HG02571 (cell line): ENCODE measurements around the gene MOSPD3.
A peak's percentile ranks its signal among the peaks of the same experiment; 100 is the strongest.

ENCODE experiments used
- ATAC-seq: cut with Tn5 transposase; IDR thresholded peaks from one replicate; pipeline ENCODE4 v1.9.1; 2021; ENCODE audit warnings: mild to moderate bottlenecking, moderate library complexity; ENCODE audit not compliant: unreplicated experiment

MOSPD3 gene

DNA sequence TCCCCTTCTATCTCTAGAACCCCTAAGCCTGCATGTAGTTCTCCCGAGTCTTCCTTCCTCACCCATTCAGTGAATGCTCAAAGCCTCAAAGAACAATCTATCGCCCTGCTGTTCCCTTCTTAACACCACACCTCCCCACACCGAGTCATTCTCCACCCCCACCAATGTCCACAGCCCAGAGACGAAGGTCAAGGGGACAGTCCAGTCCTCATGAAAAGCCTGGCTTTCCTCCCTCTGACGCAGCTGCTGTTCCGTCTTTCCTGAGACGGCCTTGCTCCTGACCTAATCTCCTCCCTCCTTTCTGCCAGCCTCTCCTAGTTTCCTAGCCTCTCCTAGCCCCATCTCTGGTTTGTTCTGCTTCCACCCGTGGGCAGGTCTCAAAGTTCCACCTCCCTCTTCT, 9.2 kb downstream of the MOSPD3 start:
- ATAC-seq = no peak

- ATAC-seq = no peak
Measured at GRCh38 chr7:100623951-100624824, 11.8 kb downstream of the MOSPD3 start.

DNA sequence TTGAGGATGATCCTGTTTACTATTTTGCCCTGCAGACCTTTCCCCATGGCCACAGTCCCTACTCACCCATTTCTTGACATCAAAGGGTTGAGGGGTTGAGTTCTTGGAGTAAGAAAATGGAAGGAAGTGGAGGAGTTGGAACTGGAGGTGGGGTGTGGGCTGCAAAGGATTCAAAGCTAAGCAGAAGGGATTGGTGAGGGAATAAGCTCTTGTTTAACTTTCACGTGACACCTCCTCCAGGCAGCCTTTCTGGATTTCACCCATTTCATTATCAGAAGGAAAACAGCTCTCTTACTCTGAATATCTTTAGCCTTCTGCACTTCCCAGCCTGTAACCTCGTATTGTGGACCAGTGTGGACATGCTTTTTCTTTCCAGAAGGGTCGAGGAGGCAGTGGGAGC, 13.7 kb downstream of the MOSPD3 start:
- no peak for ATAC-seq

- ATAC-seq = peak; percentile 67
Measured at GRCh38 chr7:100626530-100627237, 14.3 kb downstream of the MOSPD3 start.

DNA sequence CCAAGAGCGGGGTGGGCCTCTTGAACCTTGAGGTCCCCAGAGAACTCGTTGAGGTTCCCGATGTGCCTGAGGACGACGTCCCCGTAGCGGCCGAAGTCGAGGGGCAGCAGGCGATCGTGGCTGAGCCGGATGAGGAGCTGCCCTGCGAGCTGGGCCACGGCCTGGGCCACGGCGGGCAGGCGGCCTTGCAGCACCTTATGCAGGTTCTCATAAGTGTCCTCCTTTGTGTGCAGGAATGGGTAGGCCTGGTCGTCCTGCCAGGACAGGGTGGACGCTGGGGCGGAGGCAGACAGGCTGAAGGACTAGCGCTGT, 14.9 kb downstream of the MOSPD3 start:
- no peak for ATAC-seq

GRCh38 chr7:100629117-100629716, 16.9 kb downstream of the MOSPD3 start:
- ATAC-seq = no peak

GRCh38 chr7:100630066-100630465, 17.7 kb downstream of the MOSPD3 start:
- ATAC-seq = no peak

- ATAC-seq = no peak
Measured at GRCh38 chr7:100632951-100633717, 20.8 kb downstream of the MOSPD3 start.

DNA sequence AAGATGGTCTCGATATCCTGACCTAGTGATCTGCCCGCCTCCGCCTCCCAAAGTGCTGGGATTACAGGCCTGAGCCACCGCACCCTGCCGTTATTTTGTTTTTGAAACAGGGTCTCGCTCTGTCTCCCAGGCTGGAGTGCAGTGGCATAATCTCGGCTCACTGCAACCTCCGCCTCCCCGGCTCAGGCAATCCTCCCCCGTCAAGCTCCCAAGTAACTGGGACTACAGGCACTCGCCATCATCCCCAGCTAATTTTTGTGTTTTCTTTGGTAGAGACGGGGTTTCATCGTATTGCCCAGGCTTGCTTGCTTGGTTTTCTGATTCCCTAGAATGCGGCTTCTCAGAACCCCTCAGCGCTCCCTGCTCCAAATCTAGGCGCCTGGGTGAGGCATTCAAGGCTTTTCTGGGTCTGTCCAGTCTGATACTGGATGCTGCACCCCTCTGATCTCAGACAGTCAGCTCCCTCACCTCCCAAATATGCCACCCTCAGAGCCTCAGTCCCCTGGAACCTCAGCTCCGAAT, 27.7 kb downstream of the MOSPD3 start:
- no peak for ATAC-seq

DNA sequence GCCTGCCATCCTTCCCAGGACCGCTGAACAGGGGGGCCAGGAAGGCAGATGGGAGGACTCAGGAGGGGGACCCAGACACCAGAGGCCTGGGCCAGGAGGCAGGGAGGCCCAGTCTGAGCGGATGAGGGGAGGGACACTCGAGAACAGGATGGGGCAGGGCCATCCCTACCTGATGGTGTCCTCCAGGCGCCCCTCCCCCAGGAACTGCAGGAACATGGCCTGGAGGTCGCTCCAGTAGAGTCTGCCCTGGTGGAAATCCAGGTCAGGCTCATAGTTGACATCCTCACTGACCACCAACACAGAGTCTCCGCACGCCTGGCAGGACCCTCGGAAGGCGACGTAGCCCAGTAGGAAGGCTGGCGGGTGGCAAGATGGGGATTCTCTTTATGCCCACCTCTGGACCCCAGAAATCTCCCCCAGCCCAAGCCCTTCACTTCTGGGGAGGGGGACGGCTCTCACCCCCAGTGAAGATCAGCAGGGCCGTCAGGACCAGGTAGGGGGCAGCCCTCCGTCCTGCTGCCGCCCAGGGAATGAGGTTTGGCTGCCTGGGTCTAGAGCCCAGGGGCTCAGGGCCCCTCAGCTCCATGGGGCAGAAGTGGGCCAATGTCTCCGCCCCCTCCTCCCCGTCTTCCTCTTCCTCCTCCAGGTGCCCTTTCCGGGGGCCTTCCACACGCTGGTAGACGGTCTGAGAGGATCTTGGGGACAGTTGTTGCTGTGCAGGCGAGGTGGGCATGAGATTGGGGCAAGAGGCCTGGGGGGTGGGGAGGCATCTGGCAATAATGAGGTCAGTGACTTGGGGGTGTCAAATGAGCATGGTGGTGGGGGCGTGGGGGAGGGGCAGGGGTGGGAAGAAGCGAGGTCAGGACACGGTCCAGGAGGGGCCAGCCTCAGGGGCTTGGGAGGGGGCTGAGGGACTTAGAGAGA, 28.4 kb downstream of the MOSPD3 start:
- ATAC-seq = no peak

- no peak for ATAC-seq
Measured at GRCh38 chr7:100641463-100641859, 29.1 kb downstream of the MOSPD3 start, which contains the start of gene TFR2. TFR2 (minus strand) TSS chr7:100641552; CDS start chr7:100641509, 43 bp downstream.

- no peak for ATAC-seq
Measured at GRCh38 chr7:100641860-100642533, 29.7 kb downstream of the MOSPD3 start.

DNA sequence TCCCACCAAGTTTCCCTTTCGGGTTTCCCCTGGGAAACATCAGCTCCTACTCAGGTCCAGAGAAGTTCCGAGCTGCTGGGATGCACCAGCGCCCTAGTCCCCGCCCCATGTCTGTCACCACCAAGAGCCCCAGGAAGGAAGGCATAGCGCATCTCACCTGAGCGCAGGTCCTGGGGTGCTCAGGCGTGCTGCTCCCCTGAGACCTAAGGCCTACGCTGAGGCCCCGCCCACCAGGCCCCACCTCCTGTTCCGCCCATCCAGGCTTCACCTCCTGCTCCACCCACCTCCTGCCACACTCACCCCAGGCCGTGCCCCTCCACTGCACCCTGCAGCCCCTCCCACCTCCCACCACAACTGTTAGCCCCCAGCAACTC, 30.2 kb downstream of the MOSPD3 start:
- no peak for ATAC-seq

DNA sequence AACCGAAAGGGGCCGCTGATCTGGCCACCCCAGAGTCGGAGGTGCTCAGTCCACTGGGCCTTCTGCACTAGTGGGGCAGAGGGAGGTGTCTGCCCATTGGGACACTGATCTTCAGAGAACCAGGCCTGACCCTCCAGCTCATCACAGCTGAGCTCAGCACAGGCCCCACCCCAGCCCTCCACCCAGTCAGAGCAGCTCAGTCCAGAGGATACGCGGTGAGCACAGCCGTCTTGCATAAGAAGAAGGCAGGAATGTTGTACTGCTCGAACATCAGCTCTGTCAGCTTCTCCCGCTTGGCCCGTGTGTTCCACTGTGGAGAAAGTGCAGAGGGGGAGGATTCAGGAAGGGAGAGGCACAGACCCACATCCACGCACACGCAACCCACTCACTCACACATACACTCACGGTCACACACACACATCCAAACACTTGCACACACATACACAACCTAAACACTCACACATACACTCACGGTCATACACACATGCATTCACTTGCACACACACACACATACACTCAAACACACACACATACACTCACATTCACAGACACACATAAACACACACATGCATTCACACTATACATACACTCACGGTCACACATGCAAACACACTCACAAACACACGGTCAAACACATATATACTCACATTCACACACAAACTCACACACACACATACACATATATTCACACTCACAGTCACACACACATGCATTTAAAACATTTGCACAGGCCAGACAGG, 37.7 kb downstream of the MOSPD3 start:
- ATAC-seq = no peak

GRCh38 chr7:100654908-100655831, 42.8 kb downstream of the MOSPD3 start:
- ATAC-seq = no peak

GRCh38 chr7:100655908-100656674, 43.8 kb downstream of the MOSPD3 start, which contains the start of gene ACTL6B:
ACTL6B (minus strand) TSS chr7:100656448; CDS start chr7:100656354, 94 bp downstream.
- no peak for ATAC-seq
